K562 (cell line): ENCODE measurements around the gene TTC39B. TPM values are rescaled to one million over a fixed set of nuclear protein-coding genes. Genes with fewer than 3 reads are reported as not detected.
"Not testable (repeated sequence)": the region's sequence is repeated elsewhere in the genome, so short reads cannot be mapped to it uniquely, and the experiment has no call there.

Source experiments
- ATAC-seq: fragments of 200-7000 bp; cut with Tn5 transposase; 3 replicates; pipeline ENCODE4 v1.9.1; 2020; ENCODE audit warnings: moderate library complexity
- BruUV-seq: library from RNA; stranded (reverse); fragments of 400-500 nt; replicated peaks from 2 replicates; lab custom pipeline; 2021; lab: Mats Ljungman, UMichigan
- CTCF ChIA-PET: fragments of 300-600 bp; formaldehyde crosslinking; extraction: SDS; loops from one replicate; lab custom pipeline; 2021; ENCODE audit warnings: low intra/inter-chr PET ratio; lab: Yijun Ruan, JAX
- POLR2A ChIA-PET: fragments of 300-600, 350-650 bp; sonication (Branson Sonifier 250); formaldehyde crosslinking; extraction: SDS; loops from one replicate; lab custom pipeline; 2021; ENCODE audit warnings: antibody characterized with exemption, inconsistent platforms; lab: Yijun Ruan, JAX
- DNase-seq, 4 experiments: peaks; one replicate each; pipeline versions ENCODE4 v3.0.0 to v3.0.0-alpha.2; 2011 to 2018; ENCODE audit warnings: low spot score in 3 of 4, mixed read lengths in 3 of 4; ENCODE audit errors: extremely low read depth in 1 of 4
- FAIRE-seq: peaks from 2 replicates; lab custom pipeline; 2011; peaks lifted over from hg19 to GRCh38; lab: Jason Lieb, UNC
- H2AFZ ChIP-seq: 2 replicates; pipeline ENCODE4 v1.6.0; 2011; ENCODE audit warnings: low read depth, low read length, control low read depth, inconsistent platforms
- H3K27ac ChIP-seq: fragments of 200-600 bp; 3 replicates; pipeline ENCODE4 v1.8.0; 2011; ENCODE audit warnings: low read depth, mild to moderate bottlenecking, control low read depth, inconsistent platforms, low read length, moderate library complexity, mixed read lengths; ENCODE audit errors: extremely low read depth
- H3K27me3 ChIP-seq, 2 experiments: fragments of 300-600 bp in 1 of 2; 2 replicates in 1 of 2; 3 replicates in 1 of 2; pipeline versions ENCODE4 v1.6.0 to v1.8.0; 2011; ENCODE audit warnings: inconsistent platforms in 2 of 2, low read length in 2 of 2, mild to moderate bottlenecking in 1 of 2, mixed read lengths in 1 of 2, moderate library complexity in 1 of 2; ENCODE audit not compliant: control insufficient read depth in 2 of 2, insufficient read depth in 2 of 2
- H3K36me3 ChIP-seq: fragments of 300-600 bp; 3 replicates; pipeline ENCODE4 v1.8.0; 2011; ENCODE audit warnings: mild to moderate bottlenecking, low read length, inconsistent platforms; ENCODE audit not compliant: control insufficient read depth, insufficient read depth
- H3K4me1 ChIP-seq, 2 experiments: fragments of 200-600 bp in 1 of 2; replicated peaks in 1 of 2; 2 replicates in 1 of 2; 3 replicates in 1 of 2; pipeline versions ENCODE4 v1.5.1 to v1.8.0; 2011; ENCODE audit warnings: inconsistent platforms in 2 of 2, low read length in 2 of 2, mild to moderate bottlenecking in 1 of 2, mixed read lengths in 1 of 2, moderate library complexity in 1 of 2; ENCODE audit not compliant: control insufficient read depth in 2 of 2, insufficient read depth in 2 of 2
- H3K4me2 ChIP-seq: 2 replicates; pipeline ENCODE4 v1.6.1; 2011; ENCODE audit warnings: low read length, control low read depth, inconsistent platforms, mixed read lengths; ENCODE audit not compliant: insufficient read depth
- H3K4me3 ChIP-seq: fragments of 200-600 bp; sonication (generic), shearing (Covaris generic); 2 replicates; pipeline ENCODE4 v1.5.1; 2016; ENCODE audit warnings: control low read depth, inconsistent platforms
- H3K79me2 ChIP-seq: fragments of 200-600 bp; 3 replicates; pipeline ENCODE4 v1.8.0; 2011; ENCODE audit warnings: low read length, inconsistent platforms; ENCODE audit not compliant: control insufficient read depth, insufficient read depth
- H3K9ac ChIP-seq, 2 experiments: 2 replicates each; pipeline versions ENCODE4 v1.6.0 to v1.6.1; 2011; ENCODE audit warnings: low read depth in 2 of 2, low read length in 2 of 2, control low read depth in 1 of 2, inconsistent platforms in 1 of 2, mild to moderate bottlenecking in 1 of 2, mixed read lengths in 1 of 2; ENCODE audit not compliant: insufficient read depth in 1 of 2
- H3K9me1 ChIP-seq: one replicate; pipeline ENCODE4 v1.6.0; 2011; ENCODE audit warnings: inconsistent platforms, mild to moderate bottlenecking, low read length, moderate library complexity; ENCODE audit not compliant: control insufficient read depth, insufficient read depth
- H3K9me3 ChIP-seq: replicated peaks from 2 replicates; pipeline ENCODE4 v1.5.1; 2011; ENCODE audit warnings: low read depth, low read length, inconsistent platforms; ENCODE audit not compliant: control insufficient read depth, insufficient read depth
- H4K20me1 ChIP-seq: replicated peaks from 2 replicates; pipeline ENCODE4 v1.6.1; 2011; ENCODE audit warnings: low read length, inconsistent platforms, mixed read lengths; ENCODE audit not compliant: control insufficient read depth, insufficient read depth
- L3MBTL2 ChIP-seq: fragments of 450-650 bp; IDR thresholded peaks from 2 replicates; pipeline ENCODE4 v1.6.1; 2016; ENCODE audit warnings: mild to moderate bottlenecking, moderate library complexity
- MGA ChIP-seq: fragments of 450-650 bp; IDR thresholded peaks from 2 replicates; pipeline ENCODE4 v1.6.1; 2016; ENCODE audit warnings: mild to moderate bottlenecking, moderate library complexity
- WGBS: fragments of 100-300 bp; shearing (Covaris generic); methylation state at CpG from one replicate; pipeline ENCODE4 v1.1.6; 2016; ENCODE audit warnings: low coverage, mixed read lengths; ENCODE audit not compliant: insufficient coverage; ENCODE audit errors: missing lambda C conversion rate; 5-methylcytosine and 5-hydroxymethylcytosine counted together
- in situ Hi-C: fragments of 300-500 bp; cut with MboI; formaldehyde crosslinking; loops from 4 replicates; pipeline ENCODE4 v1.15.0; 2018; ENCODE audit warnings: inconsistent platforms, mixed read lengths
- intact Hi-C: fragments of 100-400 bp; cut with micrococcal nuclease; formaldehyde crosslinking; loops from 2 replicates; pipeline ENCODE4 v1.14.2; 2022
- polyA plus RNA-seq, 8 experiments: library from polyadenylated mRNA; depleted of rRNA in 4 of 8; stranded (reverse) in 5 of 8; unstranded in 3 of 8; fragments of >200 nt; fragmentation: Nextera tagmentation in 2 of 8; fragmentation: Illumina TruSeq in 1 of 8; extraction: Ambion mirVana in 2 of 8; extraction: Trizol in 1 of 8; gene quantifications; 2 replicates each; pipeline versions ENCODE4 v1.2.1 to v1.2.3, GENCODE V29; 2011 to 2014; ENCODE audit warnings: inconsistent platforms in 1 of 8, missing spikeins in 1 of 8
- total RNA-seq, 7 experiments: library from RNA; depleted of rRNA in 6 of 7; stranded (reverse); fragments of >200 nt in 6 of 7; fragmentation: Illumina TruSeq in 2 of 7; extraction: Trizol in 2 of 7; gene quantifications; 2 replicates each; pipeline versions ENCODE4 v1.2.1 to v1.2.3, GENCODE V29; 2011 to 2021; ENCODE audit warnings: low replicate concordance in 1 of 7

TTC39B gene
- total and polyA plus RNA-seq, 9 of the 15 experiments (the other 6 are each of a cell fraction or from before 2014, with no cell fraction given): 0.32 to 1.2 (median 0.95) TPM

GRCh38 chr9:15233941-15234490 is 73.0 kb downstream of the TTC39B start:
- H3K9me1 ChIP-seq, POLR2A ChIA-PET, CTCF ChIA-PET, H3K4me2 ChIP-seq, BruUV-seq, in situ Hi-C loops, H3K9ac ChIP-seq, H4K20me1 ChIP-seq, H2AFZ ChIP-seq, FAIRE-seq, H3K4me3 ChIP-seq, ATAC-seq, H3K79me2 ChIP-seq, H3K27me3 ChIP-seq, H3K36me3 ChIP-seq, H3K27ac ChIP-seq, H3K9me3 ChIP-seq, DNase-seq, H3K4me1 ChIP-seq, intact Hi-C loops: not testable (repeated sequence)
- no CpG with 5 or more reads among the region's 41 CpGs for WGBS

- H3K79me2 ChIP-seq, CTCF ChIA-PET, H3K9ac ChIP-seq, H3K27ac ChIP-seq, H3K4me1 ChIP-seq, BruUV-seq, in situ Hi-C loops, POLR2A ChIA-PET, H3K9me1 ChIP-seq, H3K4me2 ChIP-seq, H3K27me3 ChIP-seq, intact Hi-C loops, H3K36me3 ChIP-seq, H4K20me1 ChIP-seq, H3K9me3 ChIP-seq, H3K4me3 ChIP-seq: not testable (repeated sequence)
- FAIRE-seq: peak; percentile 76
- ATAC-seq: peak; percentile 84
- WGBS: 7% methylated on average over 15 of the region's 29 CpGs
- DNase-seq: peak in 1 of 4 experiments; percentile 62
- TF ChIP-seq MGA (0 out of 2 replicates have a peak, but pooled peaks have one; percentile 17), L3MBTL2 (peak; percentile 18; the same call in 1 of the 2 replicates)
- peak overlapping the region; percentile 50; the same call in 1 of the 2 replicates for H2AFZ ChIP-seq
Measured at GRCh38 chr9:15232706-15233280, 74.2 kb downstream of the TTC39B start.
